Measurements from ENCODE around the gene USP48.

USP48 gene

DNA sequence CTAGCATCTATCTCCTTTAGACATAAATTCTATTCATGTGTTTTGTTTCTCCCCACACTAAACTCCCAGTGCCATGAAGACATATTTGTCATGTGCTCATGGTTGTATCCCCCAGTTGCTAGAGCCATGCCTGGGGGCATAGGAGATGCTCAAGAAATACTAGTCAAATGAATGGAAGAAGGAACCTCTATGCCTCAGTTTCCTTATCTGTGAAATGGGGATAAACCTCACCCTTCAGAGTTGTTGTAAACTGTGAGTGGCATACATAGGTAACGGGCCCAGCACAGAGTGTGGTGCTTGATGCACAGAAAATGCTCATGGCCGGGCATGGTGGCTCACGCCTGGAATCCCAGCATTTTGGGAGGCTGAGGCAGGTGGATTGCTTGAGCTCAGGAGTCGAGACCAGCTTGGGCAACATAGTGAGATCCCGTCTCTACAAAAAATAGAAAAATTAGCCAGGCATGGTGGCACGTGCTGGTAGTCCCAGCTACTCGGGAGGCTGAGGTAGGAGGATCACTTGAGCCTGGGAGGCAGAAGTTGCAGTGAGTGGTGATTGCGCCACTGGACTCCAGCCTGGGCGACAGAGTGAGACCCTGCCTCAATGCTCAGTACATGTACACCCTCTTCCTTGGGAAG lies 37.8 kb upstream of the USP48 start:
- H3K4me1 ChIP-seq (ENCODE audit: low read length): no peaks in the 10 kb centered on the region
- H3K27ac ChIP-seq (ENCODE audit: low read length): no peak overlapping the region
- no peaks in the 10 kb centered on the region for H3K9me2 ChIP-seq (replicated peaks; ENCODE audit: insufficient read depth, low read length)
- no peaks in the 10 kb centered on the region for H3F3A ChIP-seq (ENCODE audit: insufficient read depth, low read length)
- no peak for TF ChIP-seq EZH2phosphoT487 (IDR thresholded peaks at IDR 0.05; ENCODE audit: low read length)
- TF ChIP-seq CTCF (IDR thresholded peaks at IDR 0.05; ENCODE audit: low read length): no peak
- TF ChIP-seq EZH2 (optimal IDR thresholded peaks at IDR 0.05; ENCODE audit: low read depth, low read length): no peak
- no peak for DNase-seq
- no peaks in the 10 kb centered on the region for H3K36me3 ChIP-seq (replicated peaks; ENCODE audit: insufficient read depth, low read length)
- no peaks in the 10 kb centered on the region for H3K79me2 ChIP-seq (ENCODE audit: low read length)
- no peak overlapping the region for H2AFZ ChIP-seq (ENCODE audit: low read length)
- H3K9ac ChIP-seq (ENCODE audit: low read length): no peak overlapping the region
- no peaks in the 10 kb centered on the region for H3K27me3 ChIP-seq (replicated peaks; ENCODE audit: insufficient read depth, low read length)
- H3K4me2 ChIP-seq (ENCODE audit: low read depth, low read length): no peak overlapping the region
- no peak overlapping the region for H3K4me3 ChIP-seq (ENCODE audit: low read length)
- no peaks in the 10 kb centered on the region for H4K20me1 ChIP-seq (ENCODE audit: insufficient read depth, low read length)
- no peaks in the 10 kb centered on the region for H3K9me3 ChIP-seq (replicated peaks; ENCODE audit: insufficient read depth, low read length)

DNA sequence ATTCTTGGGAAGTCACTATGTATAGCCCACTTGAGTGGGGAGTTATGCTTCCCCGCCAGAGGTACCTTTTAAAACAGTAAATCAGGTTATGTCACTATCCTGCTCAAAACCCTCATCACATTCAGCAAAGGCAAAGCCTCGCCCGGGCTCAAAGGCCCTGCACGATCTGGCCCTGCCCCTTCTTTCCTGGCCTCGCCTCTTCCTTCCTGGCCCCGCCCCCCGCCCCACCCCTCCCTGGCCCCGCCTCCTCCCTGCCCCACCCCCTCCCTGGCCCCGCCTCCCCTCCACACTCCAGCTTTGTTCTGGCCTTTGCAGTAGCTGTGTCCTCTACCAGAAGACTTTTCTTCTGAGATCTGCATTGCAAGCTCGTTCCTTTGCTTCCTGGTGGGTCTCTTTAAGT lies 35.7 kb upstream of the USP48 start:
- Histone ChIP-seq H3K27ac (ENCODE audit: low read length) (no peak overlapping the region), H3K4me2 (ENCODE audit: low read depth, low read length) (peak overlapping the region; percentile 22; the same call in 1 of the 2 replicates), H3K9me2 (replicated peaks; ENCODE audit: insufficient read depth, low read length) (no peaks in the 10 kb centered on the region), H3K9me3 (replicated peaks; ENCODE audit: insufficient read depth, low read length) (no peaks in the 10 kb centered on the region), H3K9ac (ENCODE audit: low read length) (no peak overlapping the region), H3F3A (ENCODE audit: insufficient read depth, low read length) (no peaks in the 10 kb centered on the region), H2AFZ (ENCODE audit: low read length) (no peak overlapping the region), H3K36me3 (replicated peaks; ENCODE audit: insufficient read depth, low read length) (no peaks in the 10 kb centered on the region), H3K27me3 (replicated peaks; ENCODE audit: insufficient read depth, low read length) (no peaks in the 10 kb centered on the region), H3K79me2 (ENCODE audit: low read length) (no peaks in the 10 kb centered on the region), H4K20me1 (ENCODE audit: insufficient read depth, low read length) (no peaks in the 10 kb centered on the region), H3K4me1 (ENCODE audit: low read length) (no peaks in the 10 kb centered on the region), H3K4me3 (ENCODE audit: low read length) (no peak overlapping the region)
- TF ChIP-seq CTCF (IDR thresholded peaks at IDR 0.05; ENCODE audit: low read length) (no peak), EZH2 (optimal IDR thresholded peaks at IDR 0.05; ENCODE audit: low read depth, low read length) (no peak), EZH2phosphoT487 (IDR thresholded peaks at IDR 0.05; ENCODE audit: low read length) (no peak)
- peak; percentile 59 for DNase-seq

GRCh38 chr1:21816602-21817302 lies 33.8 kb upstream of the USP48 start:
- TF ChIP-seq CTCF (IDR thresholded peaks at IDR 0.05; ENCODE audit: low read length) (no peak), EZH2phosphoT487 (IDR thresholded peaks at IDR 0.05; ENCODE audit: low read length) (no peak), EZH2 (optimal IDR thresholded peaks at IDR 0.05; ENCODE audit: low read depth, low read length) (no peak)
- Histone ChIP-seq H3F3A (ENCODE audit: insufficient read depth, low read length) (no peaks in the 10 kb centered on the region), H3K4me2 (ENCODE audit: low read depth, low read length) (no peak overlapping the region), H4K20me1 (ENCODE audit: insufficient read depth, low read length) (no peaks in the 10 kb centered on the region), H3K4me1 (ENCODE audit: low read length) (no peaks in the 10 kb centered on the region), H3K27me3 (replicated peaks; ENCODE audit: insufficient read depth, low read length) (no peaks in the 10 kb centered on the region), H2AFZ (ENCODE audit: low read length) (no peak overlapping the region), H3K9ac (ENCODE audit: low read length) (no peak overlapping the region), H3K27ac (ENCODE audit: low read length) (no peak overlapping the region), H3K9me3 (replicated peaks; ENCODE audit: insufficient read depth, low read length) (no peaks in the 10 kb centered on the region), H3K4me3 (ENCODE audit: low read length) (no peak overlapping the region), H3K9me2 (replicated peaks; ENCODE audit: insufficient read depth, low read length) (no peaks in the 10 kb centered on the region), H3K79me2 (ENCODE audit: low read length) (no peaks in the 10 kb centered on the region), H3K36me3 (replicated peaks; ENCODE audit: insufficient read depth, low read length) (no peaks in the 10 kb centered on the region)
- DNase-seq: no peak
